ENCODE measurements around the gene MFSD2B.
"Not testable (repeated sequence)": the region's sequence is repeated elsewhere in the genome, so short reads cannot be mapped to it uniquely, and the experiment has no call there.

DNA sequence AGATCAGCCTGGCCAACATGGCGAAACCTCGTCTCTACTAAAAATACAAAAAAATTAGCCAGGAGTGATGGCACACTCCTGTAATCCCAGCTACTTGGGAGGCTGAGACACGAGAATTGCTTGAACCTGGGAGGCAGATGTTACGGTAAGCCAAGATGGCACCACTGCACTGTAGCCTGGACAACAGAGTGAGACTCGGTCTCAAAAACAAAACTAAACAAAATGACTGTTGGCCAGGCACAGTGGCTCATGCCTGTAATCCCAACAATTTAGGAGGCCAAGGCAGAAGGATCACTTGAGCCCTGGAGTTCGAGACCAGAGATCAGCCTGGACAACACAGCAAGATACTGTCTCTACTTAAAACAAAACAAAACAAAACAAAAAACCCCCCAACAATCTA, 33.2 kb downstream of the MFSD2B start:
- not testable (repeated sequence) for TF ChIP-seq CTCF (optimal IDR thresholded peaks at IDR 0.05 in 1 of 3, IDR thresholded peaks at IDR 0.05 in 1 of 3, conservative IDR thresholded peaks at IDR 0.05 in 1 of 3; ENCODE audit: extremely low read depth in 1 of 3, insufficient read depth in 2 of 3, low read length in 3 of 3); EZH2 (IDR thresholded peaks at IDR 0.05; ENCODE audit: low read length)

Data from keratinocyte (primary cell).